Upper lobe of left lung (tissue), 4 donors: ENCODE measurements around the gene GLUL.

ENCODE experiments used
- POLR2A ChIP-seq, 4 donors: fragments of 450-650 bp; IDR thresholded peaks; one replicate each; pipeline ENCODE4 v1.5.1; 2016 to 2017; ENCODE audit warnings: antibody characterized with exemption in 4 of 4, mild to moderate bottlenecking in 2 of 4
- POLR2AphosphoS5 ChIP-seq, 2 donors: sonication (generic); formaldehyde crosslinking; IDR thresholded peaks; one replicate each; pipeline ENCODE4 v1.5.1; 2017; ENCODE audit warnings: antibody characterized with exemption in 2 of 2
- TF ChIP-seq, protein P1 (sequence below), 6 experiments: fragments of 450-650 bp in 4 of 6; fragments of 200-600 bp in 2 of 6; sonication (generic) in 2 of 6; IDR thresholded peaks; one replicate each; pipeline ENCODE4 v1.5.1; 2016 to 2019; ENCODE audit warnings: antibody characterized with exemption in 6 of 6

GRCh38 chr1:182430263-182431068 lies 38.9 kb upstream of the GLUL start:
- TF ChIP-seq, protein P1, sequence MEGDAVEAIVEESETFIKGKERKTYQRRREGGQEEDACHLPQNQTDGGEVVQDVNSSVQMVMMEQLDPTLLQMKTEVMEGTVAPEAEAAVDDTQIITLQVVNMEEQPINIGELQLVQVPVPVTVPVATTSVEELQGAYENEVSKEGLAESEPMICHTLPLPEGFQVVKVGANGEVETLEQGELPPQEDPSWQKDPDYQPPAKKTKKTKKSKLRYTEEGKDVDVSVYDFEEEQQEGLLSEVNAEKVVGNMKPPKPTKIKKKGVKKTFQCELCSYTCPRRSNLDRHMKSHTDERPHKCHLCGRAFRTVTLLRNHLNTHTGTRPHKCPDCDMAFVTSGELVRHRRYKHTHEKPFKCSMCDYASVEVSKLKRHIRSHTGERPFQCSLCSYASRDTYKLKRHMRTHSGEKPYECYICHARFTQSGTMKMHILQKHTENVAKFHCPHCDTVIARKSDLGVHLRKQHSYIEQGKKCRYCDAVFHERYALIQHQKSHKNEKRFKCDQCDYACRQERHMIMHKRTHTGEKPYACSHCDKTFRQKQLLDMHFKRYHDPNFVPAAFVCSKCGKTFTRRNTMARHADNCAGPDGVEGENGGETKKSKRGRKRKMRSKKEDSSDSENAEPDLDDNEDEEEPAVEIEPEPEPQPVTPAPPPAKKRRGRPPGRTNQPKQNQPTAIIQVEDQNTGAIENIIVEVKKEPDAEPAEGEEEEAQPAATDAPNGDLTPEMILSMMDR (IDR thresholded peaks at IDR 0.05) = no peak
- TF ChIP-seq POLR2A (IDR thresholded peaks at IDR 0.05) = no peak
- TF ChIP-seq POLR2AphosphoS5 (IDR thresholded peaks at IDR 0.05) = no peak
